ENCODE measurements around the gene SYVN1. TPM values are rescaled to one million over a fixed set of nuclear protein-coding genes. Genes with fewer than 3 reads are reported as not detected.

Gene SYVN1
- polyA plus RNA-seq, 3 donors: 3.5 to 81.6 (median 6.4) TPM

GRCh38 chr11:65166893-65167292 is 32.6 kb upstream of the SYVN1 start:
- Histone ChIP-seq H3K4me3 (replicated peaks in 1 of 3; ENCODE audit: low read depth in 2 of 3, low read length in 3 of 3) (no peak overlapping the region), H3K9ac (ENCODE audit: insufficient read depth, low read length, poor library complexity, severe bottlenecking) (no peak overlapping the region), H3K4me1 (ENCODE audit: control insufficient read depth in 1 of 2, insufficient read depth in 2 of 2, low read length in 2 of 2) (peaks cover 5 to 6% of the 10 kb centered on the region in 2 donors), H3K9me3 (replicated peaks in 1 of 2; ENCODE audit: control insufficient read depth in 1 of 2, insufficient read depth in 1 of 2, low read length in 2 of 2) (no peaks in the 10 kb centered on the region), H3K27ac (ENCODE audit: low read depth in 1 of 2, low read length in 2 of 2) (no peak overlapping the region), H2AFZ (ENCODE audit: insufficient read depth, low read depth, low read length, poor library complexity, severe bottlenecking) (no peak overlapping the region), H3K79me2 (ENCODE audit: insufficient read depth, low read length) (no peaks in the 10 kb centered on the region), H3K27me3 (ENCODE audit: control insufficient read depth in 2 of 2, insufficient read depth in 2 of 2, low read length in 2 of 2) (no peaks in the 10 kb centered on the region), H3K4me2 (replicated peaks; ENCODE audit: extremely low read depth, low read length, poor library complexity, severe bottlenecking) (no peak overlapping the region), H4K20me1 (ENCODE audit: insufficient read depth, low read length) (no peaks in the 10 kb centered on the region), H3K36me3 (replicated peaks in 1 of 2; ENCODE audit: control insufficient read depth in 1 of 2, insufficient read depth in 2 of 2, low read length in 2 of 2) (no peaks in the 10 kb centered on the region)
- DNase-seq: no peak
- WGBS (ENCODE audit: insufficient coverage): no CpG with 5 or more reads among the region's 3 CpGs
- no peaks in the 10 kb centered on the region for H3K36me3 Mint-ChIP-seq
- H3K9me3 Mint-ChIP-seq: no peaks in the 10 kb centered on the region
- intact Hi-C loops (cut with micrococcal nuclease): no loop called here
- H3K4me3 Mint-ChIP-seq: peak overlapping the region in 1 of 2 donors; percentile 46
- no peak for TF ChIP-seq CTCF (IDR thresholded peaks at IDR 0.05)
- H3K4me1 Mint-ChIP-seq: peaks cover 11% of the 10 kb centered on the region
- H3K27me3 Mint-ChIP-seq (ENCODE audit: low read depth in 3 of 3): peaks cover 1 to 8% (median 2%) of the 10 kb centered on the region in 3 donors
- no peak overlapping the region for H3K27ac Mint-ChIP-seq

DNA sequence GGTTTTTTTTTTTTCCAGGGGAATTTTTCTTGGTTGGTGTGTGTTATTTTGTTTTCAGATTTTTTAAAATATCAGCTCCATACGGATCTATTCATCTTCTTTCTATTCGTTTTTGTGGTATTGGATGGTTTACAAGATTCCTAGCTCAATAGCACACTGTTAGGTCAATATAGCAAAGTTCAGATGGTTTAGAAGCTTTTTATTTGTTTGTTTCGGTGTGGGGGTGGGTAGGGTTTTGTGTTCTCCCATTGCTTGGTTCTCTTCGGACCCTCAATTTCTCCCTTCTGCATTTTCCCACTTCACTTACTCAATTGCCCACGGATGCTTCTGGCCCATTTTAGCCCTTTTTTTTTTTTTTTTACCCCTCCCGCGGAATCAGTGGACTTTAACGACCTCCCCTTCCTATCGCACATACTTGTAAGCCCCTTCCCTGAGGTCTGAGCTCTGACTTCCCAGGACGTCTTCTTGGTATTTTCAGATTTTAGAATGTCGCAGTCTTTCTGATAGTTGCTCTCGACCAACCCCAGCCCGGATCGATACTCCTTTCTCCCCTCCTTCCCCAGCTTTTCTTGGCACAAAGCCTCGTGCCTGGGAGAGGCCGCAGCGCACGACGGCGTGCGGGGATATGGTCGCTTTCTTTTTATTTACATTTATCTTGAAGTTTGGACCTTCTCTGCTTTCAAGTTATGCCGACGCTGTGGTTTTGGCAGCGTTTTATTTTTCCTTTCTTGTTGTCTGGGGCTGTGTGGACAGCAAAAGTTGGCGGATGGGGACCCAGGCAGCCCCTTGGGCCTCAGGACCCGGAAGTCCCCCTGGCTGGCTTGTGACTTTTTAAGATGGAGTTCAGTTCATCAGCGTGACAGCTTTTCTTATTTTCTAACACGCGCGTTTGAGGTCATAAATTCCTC is 31.3 kb upstream of the SYVN1 start:
- H3K27me3 ChIP-seq (ENCODE audit: control insufficient read depth in 2 of 2, insufficient read depth in 2 of 2, low read length in 2 of 2): no peaks in the 10 kb centered on the region
- H2AFZ ChIP-seq (ENCODE audit: insufficient read depth, low read depth, low read length, poor library complexity, severe bottlenecking): no peak overlapping the region
- WGBS (ENCODE audit: insufficient coverage): 84% methylated on average over 17 of the region's 31 CpGs
- no peak overlapping the region for H3K27ac ChIP-seq (ENCODE audit: low read depth in 1 of 2, low read length in 2 of 2)
- H3K4me1 Mint-ChIP-seq: peaks cover 11% of the 10 kb centered on the region
- H3K4me3 ChIP-seq (replicated peaks in 1 of 3; ENCODE audit: low read depth in 2 of 3, low read length in 3 of 3): no peak overlapping the region
- H3K9ac ChIP-seq (ENCODE audit: insufficient read depth, low read length, poor library complexity, severe bottlenecking): no peak overlapping the region
- no peaks in the 10 kb centered on the region for H3K9me3 ChIP-seq (replicated peaks in 1 of 2; ENCODE audit: control insufficient read depth in 1 of 2, insufficient read depth in 1 of 2, low read length in 2 of 2)
- no peak overlapping the region for H3K27ac Mint-ChIP-seq
- H3K79me2 ChIP-seq (ENCODE audit: insufficient read depth, low read length): no peaks in the 10 kb centered on the region
- no peak for TF ChIP-seq CTCF (IDR thresholded peaks at IDR 0.05)
- DNase-seq: no peak
- H4K20me1 ChIP-seq (ENCODE audit: insufficient read depth, low read length): no peaks in the 10 kb centered on the region
- intact Hi-C loops (cut with micrococcal nuclease): no loop called here
- H3K36me3 ChIP-seq (replicated peaks in 1 of 2; ENCODE audit: control insufficient read depth in 1 of 2, insufficient read depth in 2 of 2, low read length in 2 of 2): no peaks in the 10 kb centered on the region
- H3K27me3 Mint-ChIP-seq (ENCODE audit: low read depth in 3 of 3): peaks cover 1 to 5% (median 2%) of the 10 kb centered on the region in 3 donors
- no peak overlapping the region for H3K4me2 ChIP-seq (replicated peaks; ENCODE audit: extremely low read depth, low read length, poor library complexity, severe bottlenecking)
- no peaks in the 10 kb centered on the region for H3K36me3 Mint-ChIP-seq
- H3K4me1 ChIP-seq (ENCODE audit: control insufficient read depth in 1 of 2, insufficient read depth in 2 of 2, low read length in 2 of 2): peaks cover 5 to 6% of the 10 kb centered on the region in 2 donors
- no peaks in the 10 kb centered on the region for H3K9me3 Mint-ChIP-seq
- H3K4me3 Mint-ChIP-seq: no peak overlapping the region
